Fibroblast of lung (primary cell): Measurements from ENCODE around the gene CX3CL1.
"Not testable (repeated sequence)": the region's sequence is repeated elsewhere in the genome, so short reads cannot be mapped to it uniquely, and the experiment has no call there.

Experiments used
- EZH2 ChIP-seq: IDR thresholded peaks from 2 replicates; pipeline ENCODE4 v1.5.1; 2012; ENCODE audit warnings: low read length, control low read depth, mild to moderate bottlenecking; ENCODE audit errors: missing control alignments
- TF ChIP-seq, protein P1 (sequence below), 2 donors: IDR thresholded peaks in 1 of 2; conservative IDR thresholded peaks in 1 of 2; 1 replicate in 1 of 2; 2 replicates in 1 of 2; pipeline ENCODE4 v1.5.1; 2011 to 2012; ENCODE audit warnings: low read length in 2 of 2, control low read depth in 1 of 2, inconsistent platforms in 1 of 2, low read depth in 1 of 2, mild to moderate bottlenecking in 1 of 2

GRCh38 chr16:57374925-57375465 lies 2.7 kb downstream of the CX3CL1 start:
- TF ChIP-seq, protein P1, sequence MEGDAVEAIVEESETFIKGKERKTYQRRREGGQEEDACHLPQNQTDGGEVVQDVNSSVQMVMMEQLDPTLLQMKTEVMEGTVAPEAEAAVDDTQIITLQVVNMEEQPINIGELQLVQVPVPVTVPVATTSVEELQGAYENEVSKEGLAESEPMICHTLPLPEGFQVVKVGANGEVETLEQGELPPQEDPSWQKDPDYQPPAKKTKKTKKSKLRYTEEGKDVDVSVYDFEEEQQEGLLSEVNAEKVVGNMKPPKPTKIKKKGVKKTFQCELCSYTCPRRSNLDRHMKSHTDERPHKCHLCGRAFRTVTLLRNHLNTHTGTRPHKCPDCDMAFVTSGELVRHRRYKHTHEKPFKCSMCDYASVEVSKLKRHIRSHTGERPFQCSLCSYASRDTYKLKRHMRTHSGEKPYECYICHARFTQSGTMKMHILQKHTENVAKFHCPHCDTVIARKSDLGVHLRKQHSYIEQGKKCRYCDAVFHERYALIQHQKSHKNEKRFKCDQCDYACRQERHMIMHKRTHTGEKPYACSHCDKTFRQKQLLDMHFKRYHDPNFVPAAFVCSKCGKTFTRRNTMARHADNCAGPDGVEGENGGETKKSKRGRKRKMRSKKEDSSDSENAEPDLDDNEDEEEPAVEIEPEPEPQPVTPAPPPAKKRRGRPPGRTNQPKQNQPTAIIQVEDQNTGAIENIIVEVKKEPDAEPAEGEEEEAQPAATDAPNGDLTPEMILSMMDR (conservative IDR thresholded peaks at IDR 0.05 in 1 of 2, IDR thresholded peaks at IDR 0.05 in 1 of 2; ENCODE audit: low read depth in 1 of 2, low read length in 2 of 2): not testable (repeated sequence)
- TF ChIP-seq EZH2: not testable (repeated sequence)
